Endothelial cell of umbilical vein (primary cell): ENCODE data around the gene DHRS11. TPM values are rescaled to one million over a fixed set of nuclear protein-coding genes. Genes with fewer than 3 reads are reported as not detected.

Source experiments
- BruUV-seq: library from RNA; stranded (reverse); fragments of 400-500 nt; replicated peaks from 2 replicates; lab custom pipeline; 2021; lab: Mats Ljungman, UMichigan
- CTCF ChIA-PET: fragments of 300-600, 350-600 bp; sonication (Branson Sonifier 250); formaldehyde crosslinking; loops from one replicate; lab custom pipeline; 2021; ENCODE audit warnings: antibody characterized with exemption, inconsistent platforms; lab: Charles Lee
- POLR2A ChIA-PET: fragments of 300-600, 350-600 bp; sonication (Branson Sonifier 250); formaldehyde crosslinking; loops from one replicate; lab custom pipeline; 2021; ENCODE audit warnings: antibody characterized with exemption, inconsistent platforms; lab: Charles Lee
- DNase-seq: peaks from one replicate; pipeline ENCODE4 v3.0.0-alpha.2; 2011; ENCODE audit warnings: low read depth, low spot score
- FAIRE-seq: peaks from 2 replicates; lab custom pipeline; 2011; peaks lifted over from hg19 to GRCh38; lab: Jason Lieb, UNC
- H2AFZ ChIP-seq: 2 replicates; pipeline ENCODE4 v1.6.0; 2012; ENCODE audit warnings: low read depth, low read length, control low read depth, inconsistent platforms
- H3K27ac ChIP-seq: 2 replicates; pipeline ENCODE4 v1.5.1; 2011; ENCODE audit warnings: low read depth, mild to moderate bottlenecking, control low read depth, low read length, moderate library complexity; ENCODE audit not compliant: insufficient read depth
- H3K27me3 ChIP-seq, 2 experiments: 2 replicates each; pipeline versions ENCODE4 v1.6.0 to v1.6.1; 2011; ENCODE audit warnings: low read length in 2 of 2, mixed read lengths in 1 of 2; ENCODE audit not compliant: control insufficient read depth in 2 of 2, insufficient read depth in 2 of 2
- H3K36me3 ChIP-seq, 2 experiments: 2 replicates in 1 of 2; 3 replicates in 1 of 2; pipeline ENCODE4 v1.5.1; 2011; ENCODE audit warnings: low read length in 2 of 2, mild to moderate bottlenecking in 1 of 2, moderate library complexity in 1 of 2; ENCODE audit not compliant: control insufficient read depth in 2 of 2, insufficient read depth in 2 of 2; ENCODE audit errors: extremely low read depth in 1 of 2
- H3K4me1 ChIP-seq: 3 replicates; pipeline ENCODE4 v1.5.1; 2011; ENCODE audit warnings: mild to moderate bottlenecking, low read length; ENCODE audit not compliant: control insufficient read depth, insufficient read depth; ENCODE audit errors: extremely low read depth
- H3K4me2 ChIP-seq: 2 replicates; pipeline ENCODE4 v1.6.1; 2011; ENCODE audit warnings: low read length, control low read depth, mixed read lengths; ENCODE audit not compliant: insufficient read depth
- H3K4me3 ChIP-seq, 3 experiments: fragments of 200-600 bp in 1 of 3; sonication (generic), shearing (Covaris generic) in 1 of 3; replicated peaks in 1 of 3; 2 replicates each; pipeline ENCODE4 v1.5.1; 2011 to 2016; ENCODE audit warnings: control low read depth in 3 of 3, low read length in 3 of 3, mild to moderate bottlenecking in 2 of 3, inconsistent platforms in 1 of 3, low read depth in 1 of 3, moderate library complexity in 1 of 3; ENCODE audit not compliant: insufficient read depth in 1 of 3
- H3K79me2 ChIP-seq: 2 replicates; pipeline ENCODE4 v1.6.0; 2012; ENCODE audit warnings: low read length, inconsistent platforms; ENCODE audit not compliant: control insufficient read depth, insufficient read depth
- H3K9ac ChIP-seq: replicated peaks from 2 replicates; pipeline ENCODE3; 2011; ENCODE audit warnings: low read length, control low read depth; ENCODE audit not compliant: insufficient read depth; ENCODE audit errors: extremely low read depth
- H3K9me1 ChIP-seq: replicated peaks from 3 replicates; pipeline ENCODE4 v1.6.0; 2011; ENCODE audit warnings: mild to moderate bottlenecking, low read length; ENCODE audit not compliant: control insufficient read depth, insufficient read depth; ENCODE audit errors: extremely low read depth
- H3K9me3 ChIP-seq: replicated peaks from 2 replicates; pipeline ENCODE4 v1.5.1; 2012; ENCODE audit warnings: low read length, inconsistent platforms; ENCODE audit not compliant: control insufficient read depth, insufficient read depth
- H4K20me1 ChIP-seq: replicated peaks from 2 replicates; pipeline ENCODE3; 2011; ENCODE audit warnings: mild to moderate bottlenecking, low read length; ENCODE audit not compliant: control insufficient read depth, insufficient read depth; ENCODE audit errors: extremely low read depth
- CTCF ChIP-seq, 2 donors: IDR thresholded peaks; 1 replicate in 1 of 2; 2 replicates in 1 of 2; pipeline ENCODE4 v1.5.1; 2011; ENCODE audit warnings: low read length in 2 of 2, mild to moderate bottlenecking in 2 of 2, moderate library complexity in 2 of 2, control low read depth in 1 of 2, inconsistent platforms in 1 of 2, low read depth in 1 of 2; ENCODE audit not compliant: insufficient read depth in 1 of 2; ENCODE audit errors: extremely low read depth in 1 of 2
- EZH2 ChIP-seq: IDR thresholded peaks from 2 replicates; pipeline ENCODE4 v1.6.1; 2012; ENCODE audit warnings: borderline replicate concordance, low read depth, mild to moderate bottlenecking, moderate library complexity, low read length, inconsistent platforms; ENCODE audit not compliant: severe bottlenecking
- FOS ChIP-seq: IDR thresholded peaks from 2 replicates; pipeline ENCODE4 v1.6.1; 2011; ENCODE audit warnings: mild to moderate bottlenecking, low read length, moderate library complexity, borderline replicate concordance; ENCODE audit not compliant: insufficient read depth
- GATA2 ChIP-seq: IDR thresholded peaks from 2 replicates; pipeline ENCODE4 v1.7.0; 2011; ENCODE audit warnings: low read depth, mild to moderate bottlenecking, moderate library complexity, mixed read lengths, low read length; ENCODE audit not compliant: insufficient read length, insufficient read depth
- JUN ChIP-seq: IDR thresholded peaks from 2 replicates; pipeline ENCODE4 v1.6.1; 2011; ENCODE audit warnings: borderline replicate concordance, low read depth; ENCODE audit not compliant: insufficient read length, insufficient read depth
- MAX ChIP-seq: IDR thresholded peaks from 2 replicates; pipeline ENCODE4 v1.6.1; 2011; ENCODE audit not compliant: insufficient read depth, insufficient read length
- MYC ChIP-seq: IDR thresholded peaks from one replicate; pipeline ENCODE4 v1.6.1; 2011; ENCODE audit warnings: mild to moderate bottlenecking, low read depth, low read length
- POLR2A ChIP-seq: IDR thresholded peaks from 2 replicates; pipeline ENCODE4 v1.6.1; 2012; ENCODE audit warnings: low read depth, mild to moderate bottlenecking, control low read depth, low read length
- POLR2AphosphoS5 ChIP-seq: IDR thresholded peaks from 2 replicates; pipeline ENCODE4 v1.6.1; 2012; ENCODE audit warnings: low read depth, mild to moderate bottlenecking, control low read depth, low read length, moderate library complexity; ENCODE audit not compliant: insufficient read depth
- dilution Hi-C: fragments of 300-500 bp; cut with MboI; formaldehyde crosslinking; loops from one replicate; pipeline ENCODE4 v1.15.0; 2019; ENCODE audit warnings: low sequenced_read_pairs; ENCODE audit not compliant: extremely low pct_ligation_motif_present
- intact Hi-C: fragments of 100-400 bp; cut with micrococcal nuclease; formaldehyde crosslinking; loops from one replicate; pipeline ENCODE4 v1.10.0; 2022
- polyA plus RNA-seq, 4 experiments: library from polyadenylated mRNA; depleted of rRNA in 3 of 4; stranded (reverse) in 3 of 4; unstranded in 1 of 4; fragments of >200 nt; gene quantifications; 2 replicates each; pipeline versions ENCODE4 v1.2.1 to v1.2.3, GENCODE V29; 2011 to 2012; ENCODE audit warnings: missing spikeins in 1 of 4
- total RNA-seq: library from RNA; stranded (reverse); gene quantifications from 2 replicates; pipeline ENCODE4 v1.2.3, GENCODE V29; 2021

Gene DHRS11
- total and polyA plus RNA-seq, 2 donors (not counting 3 experiments of a cell fraction or from before 2014, with no cell fraction given), result 9.8 to 15.7 TPM

- Histone ChIP-seq H3K9me1 (no peaks in the 10 kb centered on the region), H3K27me3 (no peaks in the 10 kb centered on the region), H3K4me2 (no peak overlapping the region), H4K20me1 (peaks cover 4% of the 10 kb centered on the region), H3K4me3 (no peak overlapping the region), H3K4me1 (peaks cover 17% of the 10 kb centered on the region), H3K36me3 (no peaks in the 10 kb centered on the region), H3K27ac (no peak overlapping the region), H3K9me3 (no peaks in the 10 kb centered on the region), H2AFZ (no peak overlapping the region), H3K79me2 (peaks cover 26% of the 10 kb centered on the region), H3K9ac (no peak overlapping the region)
- POLR2A ChIA-PET, result no interaction called here
- DNase-seq (no peak), FAIRE-seq (no peak)
- CTCF ChIA-PET, result no interaction called here
- dilution Hi-C loops, result no loop called here
- no TSS peak for BruUV-seq
- intact Hi-C loops, result no loop called here
- TF ChIP-seq GATA2 (no peak), MYC (no peak), CTCF (IDR thresholded peaks at IDR 0.05; ENCODE audit: extremely low read depth in 1 of 2, insufficient read depth in 1 of 2, low read depth in 1 of 2, low read length in 2 of 2) (no peak), POLR2AphosphoS5 (no peak), JUN (no peak), POLR2A (no peak), MAX (no peak), EZH2 (no peak), FOS (no peak)
Observed at GRCh38 chr17:36542755-36543154, 48.9 kb upstream of the DHRS11 start.
